Liver (tissue), 9 donors: Measurements from ENCODE around the gene ZGRF1. TPM values are rescaled to one million over a fixed set of nuclear protein-coding genes. Genes with fewer than 3 reads are reported as not detected.

Experiments used
- DNase-seq: peaks from one replicate; pipeline ENCODE4 v3.0.0-alpha.2; 2017; ENCODE audit warnings: low spot score
- H3K27ac ChIP-seq, 2 donors: one replicate each; pipeline ENCODE4 v1.7.0; 2013; ENCODE audit warnings: inconsistent platforms in 2 of 2, low read length in 2 of 2, control low read depth in 1 of 2, low read depth in 1 of 2, mild to moderate bottlenecking in 1 of 2
- H3K27me3 ChIP-seq, 4 donors: one replicate each; pipeline versions ENCODE4 v1.6.1 to v1.7.0; 2013; ENCODE audit warnings: low read length in 3 of 4, inconsistent platforms in 1 of 4, mild to moderate bottlenecking in 1 of 4, moderate library complexity in 1 of 4; ENCODE audit not compliant: control insufficient read depth in 4 of 4, insufficient read depth in 4 of 4
- H3K36me3 ChIP-seq, 4 donors: one replicate each; pipeline versions ENCODE4 v1.6.1 to v1.7.0; 2013; ENCODE audit warnings: low read length in 3 of 4, mild to moderate bottlenecking in 3 of 4, low read depth in 1 of 4, moderate library complexity in 1 of 4; ENCODE audit not compliant: control insufficient read depth in 4 of 4, insufficient read depth in 3 of 4
- H3K4me1 ChIP-seq, 4 donors: one replicate each; pipeline versions ENCODE4 v1.6.1 to v1.7.0; 2013; ENCODE audit warnings: low read length in 3 of 4, mild to moderate bottlenecking in 3 of 4, moderate library complexity in 1 of 4; ENCODE audit not compliant: control insufficient read depth in 4 of 4, insufficient read depth in 4 of 4
- H3K4me3 ChIP-seq, 3 donors: one replicate each; pipeline versions ENCODE4 v1.6.1 to v1.7.0; 2013; ENCODE audit warnings: low read length in 3 of 3, control low read depth in 1 of 3, low read depth in 1 of 3, mild to moderate bottlenecking in 1 of 3
- H3K9ac ChIP-seq, 2 donors: one replicate each; pipeline ENCODE4 v1.7.0; 2013; ENCODE audit warnings: low read length in 2 of 2, mild to moderate bottlenecking in 2 of 2, moderate library complexity in 2 of 2, control low read depth in 1 of 2, low read depth in 1 of 2
- H3K9me3 ChIP-seq, 4 donors: one replicate each; pipeline versions ENCODE4 v1.6.1 to v1.7.0; 2013; ENCODE audit warnings: low read length in 3 of 4; ENCODE audit not compliant: control insufficient read depth in 4 of 4
- ATF3 ChIP-seq: IDR thresholded peaks from 2 replicates; pipeline ENCODE4 v1.6.1; 2016; ENCODE audit warnings: antibody characterized with exemption
- CTCF ChIP-seq: fragments of 150-350 bp; IDR thresholded peaks from 2 replicates; pipeline ENCODE4 v1.5.1; 2017; ENCODE audit warnings: improper control_type of control experiment, low read depth, low read length; ENCODE audit not compliant: missing input control
- EGR1 ChIP-seq, 2 donors: IDR thresholded peaks; 2 replicates each; pipeline ENCODE4 v1.6.1; 2016 to 2018; ENCODE audit warnings: antibody characterized with exemption in 2 of 2, low read depth in 2 of 2
- FOXA1 ChIP-seq: IDR thresholded peaks from 2 replicates; pipeline ENCODE4 v1.6.1; 2016; ENCODE audit warnings: antibody characterized with exemption
- FOXA2 ChIP-seq: IDR thresholded peaks from 2 replicates; pipeline ENCODE4 v1.6.1; 2016; ENCODE audit warnings: antibody characterized with exemption
- GABPA ChIP-seq, 2 donors: IDR thresholded peaks in 1 of 2; conservative IDR thresholded peaks in 1 of 2; 2 replicates each; pipeline ENCODE4 v1.6.1; 2016; ENCODE audit warnings: antibody characterized with exemption in 2 of 2, mild to moderate bottlenecking in 1 of 2, moderate library complexity in 1 of 2
- HNF4A ChIP-seq, 2 donors: conservative IDR thresholded peaks; 2 replicates each; pipeline ENCODE4 v1.6.1; 2016; ENCODE audit warnings: antibody characterized with exemption in 2 of 2, mild to moderate bottlenecking in 2 of 2
- HNF4G ChIP-seq: IDR thresholded peaks from 2 replicates; pipeline ENCODE4 v1.6.1; 2016; ENCODE audit warnings: antibody characterized with exemption
- JUND ChIP-seq, 2 donors: IDR thresholded peaks; 2 replicates each; pipeline ENCODE4 v1.6.1; 2016; ENCODE audit warnings: antibody characterized with exemption in 2 of 2
- MAX ChIP-seq: IDR thresholded peaks from 2 replicates; pipeline ENCODE4 v1.6.1; 2016; ENCODE audit warnings: antibody characterized with exemption
- NR2F2 ChIP-seq: IDR thresholded peaks from 2 replicates; pipeline ENCODE4 v1.6.1; 2016; ENCODE audit warnings: antibody characterized with exemption
- RAD21 ChIP-seq, 2 donors: IDR thresholded peaks; 2 replicates each; pipeline ENCODE4 v1.6.1; 2016; ENCODE audit warnings: antibody characterized with exemption in 2 of 2, mild to moderate bottlenecking in 2 of 2
- REST ChIP-seq: IDR thresholded peaks from 2 replicates; pipeline ENCODE4 v1.6.1; 2016; ENCODE audit warnings: antibody characterized with exemption, mild to moderate bottlenecking
- RXRA ChIP-seq, 2 donors: IDR thresholded peaks; 2 replicates each; pipeline ENCODE4 v1.6.1; 2017 to 2018; ENCODE audit warnings: antibody characterized with exemption in 2 of 2, mild to moderate bottlenecking in 1 of 2
- SP1 ChIP-seq: IDR thresholded peaks from 2 replicates; pipeline ENCODE4 v1.6.1; 2018; ENCODE audit warnings: antibody characterized with exemption, mild to moderate bottlenecking
- TAF1 ChIP-seq: conservative IDR thresholded peaks from 2 replicates; pipeline ENCODE4 v1.6.1; 2016; ENCODE audit warnings: antibody characterized with exemption, mild to moderate bottlenecking
- YY1 ChIP-seq: IDR thresholded peaks from 2 replicates; pipeline ENCODE4 v1.6.1; 2016; ENCODE audit warnings: antibody characterized with exemption, mild to moderate bottlenecking
- ZBTB33 ChIP-seq: IDR thresholded peaks from 2 replicates; pipeline ENCODE4 v1.6.1; 2016; ENCODE audit warnings: antibody characterized with exemption
- WGBS: extraction: QIAGEN DNeasy Blood & Tissue Kit; methylation state at CpG from one replicate; pipeline ENCODE4 v1.1.7; 2013; 5-methylcytosine and 5-hydroxymethylcytosine counted together
- polyA plus RNA-seq, 2 donors: library from polyadenylated mRNA; stranded (reverse) in 1 of 2; unstranded in 1 of 2; fragments of 200-250 nt in 1 of 2; fragments of >200 nt in 1 of 2; fragmentation: Nextera tagmentation in 1 of 2; extraction: Ambion mirVana in 1 of 2; gene quantifications; one replicate each; pipeline versions ENCODE4 v1.2.1 to v1.2.3, GENCODE V29; 2013 to 2015
- total RNA-seq, 2 donors: library from RNA; depleted of rRNA; stranded (reverse); fragments of >200 nt; gene quantifications; one replicate each; pipeline ENCODE4 v1.2.3, GENCODE V29; 2014
- donor health status: healthy.
- donor health status: healthy.
- donor health status: healthy.
- donor health status: healthy.
- donor health status: healthy.

Gene ZGRF1
- total and polyA plus RNA-seq, 4 donors = 0.38 to 12.7 (median 2.1) TPM

- TF ChIP-seq HNF4A (conservative IDR thresholded peaks at IDR 0.05) = no peak
These were observed 128.4 kb downstream of the ZGRF1 start (continued) for GRCh38 chr4:112508356-112508755.

GRCh38 chr4:112504807-112505206 lies 131.9 kb downstream of the ZGRF1 start:
- Histone ChIP-seq H3K27me3 (peaks cover 0 to 9% (median 5%) of the 10 kb centered on the region in 4 donors), H3K9ac (no peak overlapping the region), H3K4me1 (peaks cover 2 to 7% (median 5%) of the 10 kb centered on the region in 4 donors), H3K36me3 (no peaks in the 10 kb centered on the region), H3K9me3 (no peaks in the 10 kb centered on the region), H3K27ac (no peak overlapping the region), H3K4me3 (no peak overlapping the region)
- no peak for DNase-seq
- no peak for TF ChIP-seq HNF4A (conservative IDR thresholded peaks at IDR 0.05)
- no peak for TF ChIP-seq RAD21 (IDR thresholded peaks at IDR 0.05)
- TF ChIP-seq TAF1 = no peak
- no peak for TF ChIP-seq ZBTB33
- TF ChIP-seq FOXA2 = no peak
- TF ChIP-seq SP1 = no peak
- no peak for TF ChIP-seq GABPA (IDR thresholded peaks at IDR 0.05 in 1 of 2, conservative IDR thresholded peaks at IDR 0.05 in 1 of 2)
- TF ChIP-seq EGR1 (IDR thresholded peaks at IDR 0.05; ENCODE audit: low read depth in 2 of 2) = no peak
- no peak for TF ChIP-seq RXRA (IDR thresholded peaks at IDR 0.05)
- no peak for TF ChIP-seq CTCF
- TF ChIP-seq FOXA1 = no peak
- TF ChIP-seq HNF4G = no peak
- no peak for TF ChIP-seq ATF3
- no peak for TF ChIP-seq JUND (IDR thresholded peaks at IDR 0.05)
- WGBS = 73% methylated on average over 4 of the region's 4 CpGs

GRCh38 chr4:112502871-112503270 lies 133.8 kb downstream of the ZGRF1 start:
- Histone ChIP-seq H3K9me3 (no peaks in the 10 kb centered on the region), H3K4me1 (no peaks in the 10 kb centered on the region), H3K9ac (no peak overlapping the region), H3K27me3 (peaks cover 0 to 6% (median 2%) of the 10 kb centered on the region in 4 donors), H3K4me3 (no peak overlapping the region), H3K36me3 (no peaks in the 10 kb centered on the region), H3K27ac (no peak overlapping the region)
- WGBS = 76% methylated on average over 5 of the region's 5 CpGs
- DNase-seq = no peak
- TF ChIP-seq NR2F2 (no peak), EGR1 (IDR thresholded peaks at IDR 0.05; ENCODE audit: low read depth in 2 of 2) (no peak), SP1 (no peak), YY1 (no peak), ZBTB33 (no peak), HNF4A (conservative IDR thresholded peaks at IDR 0.05) (no peak), REST (no peak), ATF3 (no peak), HNF4G (no peak), FOXA1 (no peak), FOXA2 (no peak), RAD21 (IDR thresholded peaks at IDR 0.05) (no peak), MAX (no peak), TAF1 (no peak)
